Endothelial cell of umbilical vein (primary cell): ENCODE results near the gene TNIP1. TPM values are rescaled to one million over a fixed set of nuclear protein-coding genes. Genes with fewer than 3 reads are reported as not detected.

Experiments
- BruUV-seq: library from RNA; stranded (reverse); fragments of 400-500 nt; replicated peaks from 2 replicates; lab custom pipeline; 2021; lab: Mats Ljungman, UMichigan
- CTCF ChIA-PET: fragments of 300-600, 350-600 bp; sonication (Branson Sonifier 250); formaldehyde crosslinking; loops from one replicate; lab custom pipeline; 2021; ENCODE audit warnings: antibody characterized with exemption, inconsistent platforms; lab: Charles Lee
- POLR2A ChIA-PET: fragments of 300-600, 350-600 bp; sonication (Branson Sonifier 250); formaldehyde crosslinking; loops from one replicate; lab custom pipeline; 2021; ENCODE audit warnings: antibody characterized with exemption, inconsistent platforms; lab: Charles Lee
- DNase-seq: peaks from one replicate; pipeline ENCODE4 v3.0.0-alpha.2; 2011; ENCODE audit warnings: low read depth, low spot score
- FAIRE-seq: peaks from 2 replicates; lab custom pipeline; 2011; peaks lifted over from hg19 to GRCh38; lab: Jason Lieb, UNC
- H2AFZ ChIP-seq: 2 replicates; pipeline ENCODE4 v1.6.0; 2012; ENCODE audit warnings: low read depth, low read length, control low read depth, inconsistent platforms
- H3K27ac ChIP-seq: 2 replicates; pipeline ENCODE4 v1.5.1; 2011; ENCODE audit warnings: low read depth, mild to moderate bottlenecking, control low read depth, low read length, moderate library complexity; ENCODE audit not compliant: insufficient read depth
- H3K27me3 ChIP-seq, 2 experiments: 2 replicates each; pipeline versions ENCODE4 v1.6.0 to v1.6.1; 2011; ENCODE audit warnings: low read length in 2 of 2, mixed read lengths in 1 of 2; ENCODE audit not compliant: control insufficient read depth in 2 of 2, insufficient read depth in 2 of 2
- H3K36me3 ChIP-seq, 2 experiments: 2 replicates in 1 of 2; 3 replicates in 1 of 2; pipeline ENCODE4 v1.5.1; 2011; ENCODE audit warnings: low read length in 2 of 2, mild to moderate bottlenecking in 1 of 2, moderate library complexity in 1 of 2; ENCODE audit not compliant: control insufficient read depth in 2 of 2, insufficient read depth in 2 of 2; ENCODE audit errors: extremely low read depth in 1 of 2
- H3K4me1 ChIP-seq: 3 replicates; pipeline ENCODE4 v1.5.1; 2011; ENCODE audit warnings: mild to moderate bottlenecking, low read length; ENCODE audit not compliant: control insufficient read depth, insufficient read depth; ENCODE audit errors: extremely low read depth
- H3K4me2 ChIP-seq: 2 replicates; pipeline ENCODE4 v1.6.1; 2011; ENCODE audit warnings: low read length, control low read depth, mixed read lengths; ENCODE audit not compliant: insufficient read depth
- H3K4me3 ChIP-seq, 3 experiments: fragments of 200-600 bp in 1 of 3; sonication (generic), shearing (Covaris generic) in 1 of 3; replicated peaks in 1 of 3; 2 replicates each; pipeline ENCODE4 v1.5.1; 2011 to 2016; ENCODE audit warnings: control low read depth in 3 of 3, low read length in 3 of 3, mild to moderate bottlenecking in 2 of 3, inconsistent platforms in 1 of 3, low read depth in 1 of 3, moderate library complexity in 1 of 3; ENCODE audit not compliant: insufficient read depth in 1 of 3
- H3K79me2 ChIP-seq: 2 replicates; pipeline ENCODE4 v1.6.0; 2012; ENCODE audit warnings: low read length, inconsistent platforms; ENCODE audit not compliant: control insufficient read depth, insufficient read depth
- H3K9ac ChIP-seq: replicated peaks from 2 replicates; pipeline ENCODE3; 2011; ENCODE audit warnings: low read length, control low read depth; ENCODE audit not compliant: insufficient read depth; ENCODE audit errors: extremely low read depth
- H3K9me1 ChIP-seq: replicated peaks from 3 replicates; pipeline ENCODE4 v1.6.0; 2011; ENCODE audit warnings: mild to moderate bottlenecking, low read length; ENCODE audit not compliant: control insufficient read depth, insufficient read depth; ENCODE audit errors: extremely low read depth
- H3K9me3 ChIP-seq: replicated peaks from 2 replicates; pipeline ENCODE4 v1.5.1; 2012; ENCODE audit warnings: low read length, inconsistent platforms; ENCODE audit not compliant: control insufficient read depth, insufficient read depth
- H4K20me1 ChIP-seq: replicated peaks from 2 replicates; pipeline ENCODE3; 2011; ENCODE audit warnings: mild to moderate bottlenecking, low read length; ENCODE audit not compliant: control insufficient read depth, insufficient read depth; ENCODE audit errors: extremely low read depth
- EZH2 ChIP-seq: IDR thresholded peaks from 2 replicates; pipeline ENCODE4 v1.6.1; 2012; ENCODE audit warnings: borderline replicate concordance, low read depth, mild to moderate bottlenecking, moderate library complexity, low read length, inconsistent platforms; ENCODE audit not compliant: severe bottlenecking
- FOS ChIP-seq: IDR thresholded peaks from 2 replicates; pipeline ENCODE4 v1.6.1; 2011; ENCODE audit warnings: mild to moderate bottlenecking, low read length, moderate library complexity, borderline replicate concordance; ENCODE audit not compliant: insufficient read depth
- GATA2 ChIP-seq: IDR thresholded peaks from 2 replicates; pipeline ENCODE4 v1.7.0; 2011; ENCODE audit warnings: low read depth, mild to moderate bottlenecking, moderate library complexity, mixed read lengths, low read length; ENCODE audit not compliant: insufficient read length, insufficient read depth
- JUN ChIP-seq: IDR thresholded peaks from 2 replicates; pipeline ENCODE4 v1.6.1; 2011; ENCODE audit warnings: borderline replicate concordance, low read depth; ENCODE audit not compliant: insufficient read length, insufficient read depth
- MAX ChIP-seq: IDR thresholded peaks from 2 replicates; pipeline ENCODE4 v1.6.1; 2011; ENCODE audit not compliant: insufficient read depth, insufficient read length
- POLR2A ChIP-seq: IDR thresholded peaks from 2 replicates; pipeline ENCODE4 v1.6.1; 2012; ENCODE audit warnings: low read depth, mild to moderate bottlenecking, control low read depth, low read length
- POLR2AphosphoS5 ChIP-seq: IDR thresholded peaks from 2 replicates; pipeline ENCODE4 v1.6.1; 2012; ENCODE audit warnings: low read depth, mild to moderate bottlenecking, control low read depth, low read length, moderate library complexity; ENCODE audit not compliant: insufficient read depth
- dilution Hi-C: fragments of 300-500 bp; cut with MboI; formaldehyde crosslinking; loops from one replicate; pipeline ENCODE4 v1.15.0; 2019; ENCODE audit warnings: low sequenced_read_pairs; ENCODE audit not compliant: extremely low pct_ligation_motif_present
- intact Hi-C: fragments of 100-400 bp; cut with micrococcal nuclease; formaldehyde crosslinking; loops from one replicate; pipeline ENCODE4 v1.10.0; 2022
- polyA plus RNA-seq, 4 experiments: library from polyadenylated mRNA; depleted of rRNA in 3 of 4; stranded (reverse) in 3 of 4; unstranded in 1 of 4; fragments of >200 nt; gene quantifications; 2 replicates each; pipeline versions ENCODE4 v1.2.1 to v1.2.3, GENCODE V29; 2011 to 2012; ENCODE audit warnings: missing spikeins in 1 of 4
- total RNA-seq: library from RNA; stranded (reverse); gene quantifications from 2 replicates; pipeline ENCODE4 v1.2.3, GENCODE V29; 2021

Gene TNIP1
- total and polyA plus RNA-seq, 2 donors (not counting 3 experiments of a cell fraction or from before 2014, with no cell fraction given): 43.0 to 96.8 TPM

GRCh38 chr5:151078490-151079262 lies 2.2 kb downstream of the TNIP1 start:
- Histone ChIP-seq H3K9ac (no peak overlapping the region), H3K27me3 (no peaks in the 10 kb centered on the region), H3K9me1 (no peaks in the 10 kb centered on the region), H3K27ac (peak overlapping the region; percentile 94), H3K79me2 (peaks cover 30% of the 10 kb centered on the region), H3K36me3 (peaks cover 0 to 2% of the 10 kb centered on the region in 2 experiments), H2AFZ (no peak overlapping the region), H4K20me1 (no peaks in the 10 kb centered on the region), H3K4me3 (no peak overlapping the region), H3K4me1 (peaks cover 35% of the 10 kb centered on the region), H3K4me2 (no peak overlapping the region), H3K9me3 (no peaks in the 10 kb centered on the region)
- ChIA-PET CTCF (interaction anchor here (1.5 to 4.0 kb wide), 2 partner anchors 28 to 37 kb away, joined by 8 to 26 read pairs; no protein-coding TSS in a partner anchor), POLR2A (no interaction called here)
- intact Hi-C loops: no loop called here
- DNase-seq: no peak
- TF ChIP-seq POLR2AphosphoS5 (no peak), GATA2 (no peak), EZH2 (no peak), MAX (no peak), FOS (no peak), JUN (no peak), POLR2A (no peak)
- FAIRE-seq: no peak
- no TSS peak for BruUV-seq
- dilution Hi-C loops: no loop called here
